ENCODE measurements around the gene ZFYVE28. TPM values are rescaled to one million over a fixed set of nuclear protein-coding genes. Genes with fewer than 3 reads are reported as not detected.
"Not testable (repeated sequence)": the region's sequence is repeated elsewhere in the genome, so short reads cannot be mapped to it uniquely, and the experiment has no call there.

Gene ZFYVE28
- total and polyA plus RNA-seq, 9 donors, result 1.3 to 12.1 (median 8.6) TPM

- Histone ChIP-seq H3K9me3 (no peaks in the 10 kb centered on the region), H3K27me3 (no peaks in the 10 kb centered on the region), H3K4me3 (no peak overlapping the region), H3K4me1 (ENCODE audit: insufficient read depth) (no peaks in the 10 kb centered on the region), H3K36me3 (no peaks in the 10 kb centered on the region), H3K27ac (no peak overlapping the region)
- 53 to 56% (median 54%) methylated on average over 3 of the region's 3 CpGs for WGBS, 3 donors
- intact Hi-C loops (cut with DNase I), result no loop called here
- TF ChIP-seq EP300 (IDR thresholded peaks at IDR 0.05) (no peak), POLR2A (IDR thresholded peaks at IDR 0.05) (no peak)
- TF ChIP-seq, protein P1, sequence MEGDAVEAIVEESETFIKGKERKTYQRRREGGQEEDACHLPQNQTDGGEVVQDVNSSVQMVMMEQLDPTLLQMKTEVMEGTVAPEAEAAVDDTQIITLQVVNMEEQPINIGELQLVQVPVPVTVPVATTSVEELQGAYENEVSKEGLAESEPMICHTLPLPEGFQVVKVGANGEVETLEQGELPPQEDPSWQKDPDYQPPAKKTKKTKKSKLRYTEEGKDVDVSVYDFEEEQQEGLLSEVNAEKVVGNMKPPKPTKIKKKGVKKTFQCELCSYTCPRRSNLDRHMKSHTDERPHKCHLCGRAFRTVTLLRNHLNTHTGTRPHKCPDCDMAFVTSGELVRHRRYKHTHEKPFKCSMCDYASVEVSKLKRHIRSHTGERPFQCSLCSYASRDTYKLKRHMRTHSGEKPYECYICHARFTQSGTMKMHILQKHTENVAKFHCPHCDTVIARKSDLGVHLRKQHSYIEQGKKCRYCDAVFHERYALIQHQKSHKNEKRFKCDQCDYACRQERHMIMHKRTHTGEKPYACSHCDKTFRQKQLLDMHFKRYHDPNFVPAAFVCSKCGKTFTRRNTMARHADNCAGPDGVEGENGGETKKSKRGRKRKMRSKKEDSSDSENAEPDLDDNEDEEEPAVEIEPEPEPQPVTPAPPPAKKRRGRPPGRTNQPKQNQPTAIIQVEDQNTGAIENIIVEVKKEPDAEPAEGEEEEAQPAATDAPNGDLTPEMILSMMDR (IDR thresholded peaks at IDR 0.05), result no peak
- no peak for DNase-seq
Measured at GRCh38 chr4:2236944-2237666, 181.3 kb downstream of the ZFYVE28 start.

DNA sequence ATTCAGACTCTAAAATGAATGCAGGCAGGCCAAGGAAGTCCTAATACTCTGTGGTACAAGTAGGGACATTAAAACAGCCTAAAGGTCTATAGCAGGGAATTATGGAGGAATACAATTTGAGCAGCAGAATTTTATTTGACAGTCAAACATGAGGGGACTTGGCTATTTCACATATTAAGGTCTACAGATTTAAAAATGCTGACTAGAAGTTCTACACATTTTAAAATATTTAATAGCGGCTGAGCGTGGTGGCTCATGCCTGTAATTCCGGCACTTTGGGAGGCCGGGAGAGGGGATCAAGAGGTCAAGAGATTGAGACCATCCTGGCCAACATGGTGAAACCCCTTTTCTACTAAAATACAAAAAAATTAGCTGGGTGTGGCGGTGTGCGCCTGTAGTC lies 187.4 kb downstream of the ZFYVE28 start:
- H3K4me3 ChIP-seq, result no peak overlapping the region
- H3K27ac ChIP-seq, result no peak overlapping the region
- TF ChIP-seq EP300 (IDR thresholded peaks at IDR 0.05) (no peak), POLR2A (IDR thresholded peaks at IDR 0.05) (no peak)
- TF ChIP-seq, protein P1 (IDR thresholded peaks at IDR 0.05), result no peak
- DNase-seq, result no peak
- no peaks in the 10 kb centered on the region for H3K4me1 ChIP-seq (ENCODE audit: insufficient read depth)
- WGBS, 3 donors, result 94 to 97% (median 96%) methylated on average over 6 of the region's 6 CpGs
- H3K27me3 ChIP-seq, result no peaks in the 10 kb centered on the region
- H3K36me3 ChIP-seq, result peaks cover 2% of the 10 kb centered on the region
- no peaks in the 10 kb centered on the region for H3K9me3 ChIP-seq
- intact Hi-C loops (cut with DNase I), result no loop called here

DNA sequence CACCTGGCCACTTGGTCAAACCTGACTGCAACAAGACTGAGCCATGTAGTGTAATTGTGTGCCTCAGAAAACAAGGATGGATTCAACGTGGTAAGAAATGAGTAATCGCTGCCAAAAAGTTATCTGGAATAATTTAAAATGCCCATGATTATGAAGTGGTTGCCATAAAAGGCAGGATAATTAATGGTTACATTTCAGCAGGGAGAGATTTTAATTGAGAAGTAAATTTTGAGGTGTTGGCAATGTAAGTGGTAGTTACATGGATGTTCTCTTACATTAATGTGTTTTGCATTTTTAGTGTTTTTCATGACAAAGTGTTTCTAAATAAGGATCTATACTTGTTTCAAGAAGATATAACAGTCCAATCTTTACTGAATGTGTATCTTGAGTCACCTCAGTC lies 192.2 kb downstream of the ZFYVE28 start:
- no peak for DNase-seq
- H3K9me3 ChIP-seq, result no peaks in the 10 kb centered on the region
- H3K4me3 ChIP-seq, result no peak overlapping the region
- intact Hi-C loops (cut with DNase I), result loop anchor here in 1 of 4 donors (10.0 kb wide), 1 partner anchor 239 kb away; the partner anchor contains the start of gene RNF4
- TF ChIP-seq POLR2A (IDR thresholded peaks at IDR 0.05) (no peak), EP300 (IDR thresholded peaks at IDR 0.05) (no peak)
- TF ChIP-seq, protein P1 (IDR thresholded peaks at IDR 0.05), result no peak
- peaks cover 2% of the 10 kb centered on the region for H3K36me3 ChIP-seq
- H3K4me1 ChIP-seq (ENCODE audit: insufficient read depth), result no peaks in the 10 kb centered on the region
- no peaks in the 10 kb centered on the region for H3K27me3 ChIP-seq
- H3K27ac ChIP-seq, result no peak overlapping the region
- WGBS, 3 donors, result 61 to 73% (median 64%) methylated on average over 2 of the region's 2 CpGs

DNA sequence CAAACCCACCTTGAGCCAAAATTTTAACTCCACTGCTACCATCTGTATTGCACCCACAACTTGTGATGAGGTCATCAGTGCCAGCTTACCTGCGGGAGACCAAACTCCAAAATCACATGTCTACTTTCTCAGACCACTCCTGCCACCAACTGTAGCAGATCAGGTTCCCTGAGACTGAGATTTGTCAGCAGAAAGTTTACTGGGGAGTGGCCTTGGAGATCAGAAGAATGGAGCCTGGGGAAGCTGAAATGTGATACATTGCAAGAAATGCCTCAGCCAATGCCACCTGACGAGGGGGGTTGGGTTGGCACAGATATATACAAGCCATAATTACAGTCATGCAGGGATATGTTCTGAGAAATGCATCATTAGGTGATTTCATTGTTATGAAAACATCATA lies 195.6 kb downstream of the ZFYVE28 start:
- intact Hi-C loops (cut with DNase I), result loop anchor here in 1 of 4 donors (10.0 kb wide), 1 partner anchor 242 kb away; the partner anchor contains the start of gene RNF4
- Histone ChIP-seq H3K4me1 (ENCODE audit: insufficient read depth) (no peaks in the 10 kb centered on the region), H3K27ac (no peak overlapping the region), H3K4me3 (no peak overlapping the region), H3K27me3 (no peaks in the 10 kb centered on the region), H3K36me3 (peaks cover 2% of the 10 kb centered on the region), H3K9me3 (no peaks in the 10 kb centered on the region)
- TF ChIP-seq POLR2A (IDR thresholded peaks at IDR 0.05), result no peak
- no peak for TF ChIP-seq EP300 (IDR thresholded peaks at IDR 0.05)
- TF ChIP-seq, protein P1 (IDR thresholded peaks at IDR 0.05), result no peak
- 90 to 94% (median 93%) methylated on average over 2 of the region's 2 CpGs for WGBS, 3 donors
- DNase-seq, result no peak

DNA sequence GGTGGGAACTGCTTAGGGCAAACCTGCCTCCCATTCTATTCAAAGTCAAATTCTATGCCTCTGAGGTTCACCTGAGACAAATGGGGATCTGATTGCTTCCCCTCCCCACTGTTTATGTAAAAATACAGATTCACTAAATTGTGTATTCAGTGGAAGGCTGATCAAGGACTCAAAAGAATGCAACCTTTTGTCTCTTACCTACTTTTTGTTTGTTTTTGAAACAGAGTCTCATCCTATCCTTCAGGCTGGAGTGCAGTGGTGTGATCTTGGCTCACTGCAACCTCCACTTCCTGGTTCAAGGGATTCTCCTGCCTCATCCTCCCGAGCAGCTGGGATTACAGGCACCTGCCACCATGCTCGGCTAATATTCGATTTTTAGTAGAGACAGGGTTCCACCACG lies 197.1 kb downstream of the ZFYVE28 start:
- not testable (repeated sequence) for H3K27ac ChIP-seq; H3K9me3 ChIP-seq; H3K27me3 ChIP-seq; DNase-seq; H3K4me1 ChIP-seq (ENCODE audit: insufficient read depth); H3K4me3 ChIP-seq; H3K36me3 ChIP-seq
- intact Hi-C loops (cut with DNase I), result loop anchor here in 1 of 4 donors (10.0 kb wide), 1 partner anchor 243 kb away; the partner anchor contains the start of gene RNF4
- 48 to 52% (median 51%) methylated on average over 4 of the region's 4 CpGs for WGBS, 3 donors

All from ovary (tissue), 9 donors.